ENCODE measurements around the gene TMEM17. TPM values are rescaled to one million over a fixed set of nuclear protein-coding genes. Genes with fewer than 3 reads are reported as not detected.
A peak's percentile ranks its signal among the peaks of the same experiment; 100 is the strongest.

The TMEM17 gene
- total and polyA plus RNA-seq, 2 of the 13 experiments (the other 11 are each of a cell fraction or from before 2014, with no cell fraction given): 0.22 to 0.50 TPM

GRCh38 chr2:62485761-62486438 lies 20.1 kb downstream of the TMEM17 start (continued):
- TF ChIP-seq ASH2L (IDR thresholded peaks at IDR 0.05; ENCODE audit: insufficient read length, low read depth, low read length): peak; percentile 67
- TF ChIP-seq ZSCAN29 (CRISPR knock-in tag; conservative IDR thresholded peaks at IDR 0.05): no peak
- no peak for TF ChIP-seq PTBP1 (IDR thresholded peaks at IDR 0.05; ENCODE audit: low read depth, low read length, poor library complexity, severe bottlenecking)
- TF ChIP-seq TOPORS (CRISPR knock-in tag; IDR thresholded peaks at IDR 0.05): no peak
- TF ChIP-seq NFE2 (CRISPR knock-in tag; IDR thresholded peaks at IDR 0.05): no peak
- TF ChIP-seq MED1 (CRISPR knock-in tag; IDR thresholded peaks at IDR 0.05): peak; percentile 78
- TF ChIP-seq ZNF558 (CRISPR knock-in tag; IDR thresholded peaks at IDR 0.05; ENCODE audit: borderline replicate concordance): no peak
- TF ChIP-seq ZFAT (CRISPR knock-in tag; conservative IDR thresholded peaks at IDR 0.05): no peak
- TF ChIP-seq ZNF281 (CRISPR knock-in tag; IDR thresholded peaks at IDR 0.05; ENCODE audit: borderline replicate concordance): no peak
- no peak for TF ChIP-seq CREB1 (IDR thresholded peaks at IDR 0.05)
- TF ChIP-seq CREB1 (CRISPR knock-in tag; IDR thresholded peaks at IDR 0.05): no peak
- TF ChIP-seq, protein P1, sequence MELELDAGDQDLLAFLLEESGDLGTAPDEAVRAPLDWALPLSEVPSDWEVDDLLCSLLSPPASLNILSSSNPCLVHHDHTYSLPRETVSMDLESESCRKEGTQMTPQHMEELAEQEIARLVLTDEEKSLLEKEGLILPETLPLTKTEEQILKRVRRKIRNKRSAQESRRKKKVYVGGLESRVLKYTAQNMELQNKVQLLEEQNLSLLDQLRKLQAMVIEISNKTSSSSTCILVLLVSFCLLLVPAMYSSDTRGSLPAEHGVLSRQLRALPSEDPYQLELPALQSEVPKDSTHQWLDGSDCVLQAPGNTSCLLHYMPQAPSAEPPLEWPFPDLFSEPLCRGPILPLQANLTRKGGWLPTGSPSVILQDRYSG (CRISPR knock-in tag; IDR thresholded peaks at IDR 0.05): no peak
- no peak for TF ChIP-seq ZMYM2 (CRISPR knock-in tag; IDR thresholded peaks at IDR 0.05)
- TF ChIP-seq MED8 (CRISPR knock-in tag; IDR thresholded peaks at IDR 0.05; ENCODE audit: insufficient replicate concordance): no peak
- peak; percentile 40; the same call in 1 of the 2 replicates for TF ChIP-seq ZNF549 (CRISPR knock-in tag; IDR thresholded peaks at IDR 0.05)
- TF ChIP-seq, protein P2, sequence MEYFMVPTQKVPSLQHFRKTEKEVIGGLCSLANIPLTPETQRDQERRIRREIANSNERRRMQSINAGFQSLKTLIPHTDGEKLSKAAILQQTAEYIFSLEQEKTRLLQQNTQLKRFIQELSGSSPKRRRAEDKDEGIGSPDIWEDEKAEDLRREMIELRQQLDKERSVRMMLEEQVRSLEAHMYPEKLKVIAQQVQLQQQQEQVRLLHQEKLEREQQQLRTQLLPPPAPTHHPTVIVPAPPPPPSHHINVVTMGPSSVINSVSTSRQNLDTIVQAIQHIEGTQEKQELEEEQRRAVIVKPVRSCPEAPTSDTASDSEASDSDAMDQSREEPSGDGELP (IDR thresholded peaks at IDR 0.05; ENCODE audit: borderline replicate concordance, low read depth): peak; percentile 78
- TF ChIP-seq ZC3H13 (CRISPR knock-in tag; IDR thresholded peaks at IDR 0.05): no peak
- TF ChIP-seq ZNF639 (CRISPR knock-in tag; conservative IDR thresholded peaks at IDR 0.05): no peak
- TF ChIP-seq YEATS4 (CRISPR knock-in tag; IDR thresholded peaks at IDR 0.05; ENCODE audit: borderline replicate concordance): 0 out of 2 replicates have a peak, but pooled peaks have one; percentile 47
- TF ChIP-seq ZNF3 (CRISPR knock-in tag; IDR thresholded peaks at IDR 0.05): no peak
- TF ChIP-seq, protein P3, sequence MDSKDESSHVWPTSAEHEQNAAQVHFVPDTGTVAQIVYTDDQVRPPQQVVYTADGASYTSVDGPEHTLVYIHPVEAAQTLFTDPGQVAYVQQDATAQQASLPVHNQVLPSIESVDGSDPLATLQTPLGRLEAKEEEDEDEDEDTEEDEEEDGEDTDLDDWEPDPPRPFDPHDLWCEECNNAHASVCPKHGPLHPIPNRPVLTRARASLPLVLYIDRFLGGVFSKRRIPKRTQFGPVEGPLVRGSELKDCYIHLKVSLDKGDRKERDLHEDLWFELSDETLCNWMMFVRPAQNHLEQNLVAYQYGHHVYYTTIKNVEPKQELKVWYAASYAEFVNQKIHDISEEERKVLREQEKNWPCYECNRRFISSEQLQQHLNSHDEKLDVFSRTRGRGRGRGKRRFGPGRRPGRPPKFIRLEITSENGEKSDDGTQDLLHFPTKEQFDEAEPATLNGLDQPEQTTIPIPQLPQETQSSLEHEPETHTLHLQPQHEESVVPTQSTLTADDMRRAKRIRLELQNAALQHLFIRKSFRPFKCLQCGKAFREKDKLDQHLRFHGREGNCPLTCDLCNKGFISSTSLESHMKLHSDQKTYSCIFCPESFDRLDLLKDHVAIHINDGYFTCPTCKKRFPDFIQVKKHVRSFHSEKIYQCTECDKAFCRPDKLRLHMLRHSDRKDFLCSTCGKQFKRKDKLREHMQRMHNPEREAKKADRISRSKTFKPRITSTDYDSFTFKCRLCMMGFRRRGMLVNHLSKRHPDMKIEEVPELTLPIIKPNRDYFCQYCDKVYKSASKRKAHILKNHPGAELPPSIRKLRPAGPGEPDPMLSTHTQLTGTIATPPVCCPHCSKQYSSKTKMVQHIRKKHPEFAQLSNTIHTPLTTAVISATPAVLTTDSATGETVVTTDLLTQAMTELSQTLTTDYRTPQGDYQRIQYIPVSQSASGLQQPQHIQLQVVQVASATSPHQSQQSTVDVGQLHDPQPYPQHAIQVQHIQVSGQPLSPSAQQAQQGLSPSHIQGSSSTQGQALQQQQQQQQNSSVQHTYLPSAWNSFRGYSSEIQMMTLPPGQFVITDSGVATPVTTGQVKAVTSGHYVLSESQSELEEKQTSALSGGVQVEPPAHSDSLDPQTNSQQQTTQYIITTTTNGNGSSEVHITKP (CRISPR knock-in tag; IDR thresholded peaks at IDR 0.05; ENCODE audit: low read depth): peak; percentile 77; the same call in 1 of the 2 replicates
